GM23338 (cell line): ENCODE results near the gene C2orf92.

Experiments used
- POLR2AphosphoS5 ChIP-seq: IDR thresholded peaks from 2 replicates; pipeline ENCODE4 v1.6.1; 2016; ENCODE audit warnings: antibody characterized with exemption, low read depth
- TF ChIP-seq, protein P1 (sequence below), 2 experiments: fragments of 200-600 bp in 1 of 2; sonication (generic) in 1 of 2; conservative IDR thresholded peaks; 2 replicates each; pipeline versions ENCODE4 v1.5.1 to v1.6.1; 2016 to 2017; ENCODE audit warnings: antibody characterized with exemption in 2 of 2, low read depth in 2 of 2, mild to moderate bottlenecking in 2 of 2, moderate library complexity in 1 of 2

GRCh38 chr2:97733341-97734035 lies 64.0 kb downstream of the C2orf92 start:
- TF ChIP-seq, protein P1, sequence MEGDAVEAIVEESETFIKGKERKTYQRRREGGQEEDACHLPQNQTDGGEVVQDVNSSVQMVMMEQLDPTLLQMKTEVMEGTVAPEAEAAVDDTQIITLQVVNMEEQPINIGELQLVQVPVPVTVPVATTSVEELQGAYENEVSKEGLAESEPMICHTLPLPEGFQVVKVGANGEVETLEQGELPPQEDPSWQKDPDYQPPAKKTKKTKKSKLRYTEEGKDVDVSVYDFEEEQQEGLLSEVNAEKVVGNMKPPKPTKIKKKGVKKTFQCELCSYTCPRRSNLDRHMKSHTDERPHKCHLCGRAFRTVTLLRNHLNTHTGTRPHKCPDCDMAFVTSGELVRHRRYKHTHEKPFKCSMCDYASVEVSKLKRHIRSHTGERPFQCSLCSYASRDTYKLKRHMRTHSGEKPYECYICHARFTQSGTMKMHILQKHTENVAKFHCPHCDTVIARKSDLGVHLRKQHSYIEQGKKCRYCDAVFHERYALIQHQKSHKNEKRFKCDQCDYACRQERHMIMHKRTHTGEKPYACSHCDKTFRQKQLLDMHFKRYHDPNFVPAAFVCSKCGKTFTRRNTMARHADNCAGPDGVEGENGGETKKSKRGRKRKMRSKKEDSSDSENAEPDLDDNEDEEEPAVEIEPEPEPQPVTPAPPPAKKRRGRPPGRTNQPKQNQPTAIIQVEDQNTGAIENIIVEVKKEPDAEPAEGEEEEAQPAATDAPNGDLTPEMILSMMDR (conservative IDR thresholded peaks at IDR 0.05; ENCODE audit: low read depth in 2 of 2) = no peak
- TF ChIP-seq POLR2AphosphoS5 = no peak
